Measurements from ENCODE around the gene PNO1.

The PNO1 gene

GRCh38 chr2:68119504-68119903, 38.2 kb upstream of the PNO1 start:
- Histone ChIP-seq H2BK120ac (ENCODE audit: low read depth, low read length) (no peak overlapping the region), H3K4me2 (ENCODE audit: low read length) (no peak overlapping the region), H3K36me3 (ENCODE audit: control insufficient read depth, insufficient read depth, low read length) (no peaks in the 10 kb centered on the region), H3K4me1 (ENCODE audit: control insufficient read depth, low read depth, low read length) (peaks cover 6% of the 10 kb centered on the region), H3K79me2 (ENCODE audit: control insufficient read depth, insufficient read depth, low read length) (no peaks in the 10 kb centered on the region), H3K79me1 (ENCODE audit: low read length) (no peaks in the 10 kb centered on the region), H3K56ac (ENCODE audit: low read length) (no peak overlapping the region), H4K8ac (ENCODE audit: low read depth, low read length) (no peak overlapping the region), H3K18ac (ENCODE audit: low read length) (no peak overlapping the region), H3K23ac (ENCODE audit: low read length) (no peak overlapping the region), H2AK5ac (ENCODE audit: low read length) (no peak overlapping the region), H3K4me3 (ENCODE audit: low read length) (no peak overlapping the region), H3K27ac (ENCODE audit: low read depth, low read length) (no peak overlapping the region), H2BK15ac (replicated peaks; ENCODE audit: low read depth) (no peak overlapping the region), H3K4ac (ENCODE audit: low read depth, low read length) (no peak overlapping the region), H3K9ac (ENCODE audit: low read length) (no peak overlapping the region), H2BK5ac (ENCODE audit: low read length) (no peak overlapping the region), H4K5ac (ENCODE audit: low read length) (no peak overlapping the region), H3K27me3 (ENCODE audit: insufficient read depth, low read length, poor library complexity) (no peaks in the 10 kb centered on the region)
- no CpG with 5 or more reads among the region's 5 CpGs for WGBS (ENCODE audit: extremely low coverage, insufficient coverage, low lambda C conversion rate)
- DNase-seq = peak; percentile 59

GRCh38 chr2:68121873-68122679, 35.6 kb upstream of the PNO1 start:
- WGBS (ENCODE audit: extremely low coverage, insufficient coverage, low lambda C conversion rate) = no CpG with 5 or more reads among the region's 16 CpGs

GRCh38 chr2:68122680-68122964, 35.1 kb upstream of the PNO1 start:
- DNase-seq = no peak
- H2AK5ac ChIP-seq (ENCODE audit: low read length) = no peak overlapping the region
- H3K27ac ChIP-seq (ENCODE audit: low read depth, low read length) = no peak overlapping the region
- no peak overlapping the region for H3K9ac ChIP-seq (ENCODE audit: low read length)
- no CpG with 5 or more reads among the region's 8 CpGs for WGBS (ENCODE audit: extremely low coverage, insufficient coverage, low lambda C conversion rate)
- H3K79me2 ChIP-seq (ENCODE audit: control insufficient read depth, insufficient read depth, low read length) = no peaks in the 10 kb centered on the region
- H3K36me3 ChIP-seq (ENCODE audit: control insufficient read depth, insufficient read depth, low read length) = no peaks in the 10 kb centered on the region
- no peak overlapping the region for H2BK120ac ChIP-seq (ENCODE audit: low read depth, low read length)
- H3K4me1 ChIP-seq (ENCODE audit: control insufficient read depth, low read depth, low read length) = peaks cover 10% of the 10 kb centered on the region
- H4K5ac ChIP-seq (ENCODE audit: low read length) = no peak overlapping the region
- no peak overlapping the region for H3K4me2 ChIP-seq (ENCODE audit: low read length)
- no peak overlapping the region for H3K23ac ChIP-seq (ENCODE audit: low read length)
- H3K4ac ChIP-seq (ENCODE audit: low read depth, low read length) = no peak overlapping the region
- no peak overlapping the region for H4K8ac ChIP-seq (ENCODE audit: low read depth, low read length)
- no peak overlapping the region for H2BK5ac ChIP-seq (ENCODE audit: low read length)
- no peaks in the 10 kb centered on the region for H3K27me3 ChIP-seq (ENCODE audit: insufficient read depth, low read length, poor library complexity)
- no peak overlapping the region for H3K56ac ChIP-seq (ENCODE audit: low read length)
- H3K18ac ChIP-seq (ENCODE audit: low read length) = no peak overlapping the region
- no peaks in the 10 kb centered on the region for H3K79me1 ChIP-seq (ENCODE audit: low read length)
- no peak overlapping the region for H2BK15ac ChIP-seq (replicated peaks; ENCODE audit: low read depth)
- no peak overlapping the region for H3K4me3 ChIP-seq (ENCODE audit: low read length)

More at GRCh38 chr2:68121873-68122679, 35.6 kb upstream of the PNO1 start:
- H3K79me1 ChIP-seq (ENCODE audit: low read length) = no peaks in the 10 kb centered on the region
- H3K36me3 ChIP-seq (ENCODE audit: control insufficient read depth, insufficient read depth, low read length) = no peaks in the 10 kb centered on the region
- H2AK5ac ChIP-seq (ENCODE audit: low read length) = no peak overlapping the region
- no peak overlapping the region for H4K5ac ChIP-seq (ENCODE audit: low read length)
- H4K8ac ChIP-seq (ENCODE audit: low read depth, low read length) = no peak overlapping the region
- no peak overlapping the region for H3K4me3 ChIP-seq (ENCODE audit: low read length)
- H2BK15ac ChIP-seq (replicated peaks; ENCODE audit: low read depth) = no peak overlapping the region
- H3K4ac ChIP-seq (ENCODE audit: low read depth, low read length) = no peak overlapping the region
- H3K27ac ChIP-seq (ENCODE audit: low read depth, low read length) = no peak overlapping the region
- H2BK5ac ChIP-seq (ENCODE audit: low read length) = no peak overlapping the region
- no peak overlapping the region for H3K4me2 ChIP-seq (ENCODE audit: low read length)
- no peak overlapping the region for H3K56ac ChIP-seq (ENCODE audit: low read length)
- H3K4me1 ChIP-seq (ENCODE audit: control insufficient read depth, low read depth, low read length) = peaks cover 10% of the 10 kb centered on the region
- peak; percentile 89 for DNase-seq
- H2BK120ac ChIP-seq (ENCODE audit: low read depth, low read length) = no peak overlapping the region
- H3K79me2 ChIP-seq (ENCODE audit: control insufficient read depth, insufficient read depth, low read length) = no peaks in the 10 kb centered on the region
- no peaks in the 10 kb centered on the region for H3K27me3 ChIP-seq (ENCODE audit: insufficient read depth, low read length, poor library complexity)
- no peak overlapping the region for H3K18ac ChIP-seq (ENCODE audit: low read length)
- no peak overlapping the region for H3K23ac ChIP-seq (ENCODE audit: low read length)
- no peak overlapping the region for H3K9ac ChIP-seq (ENCODE audit: low read length)

GRCh38 chr2:68124321-68124720, 33.4 kb upstream of the PNO1 start:
- Histone ChIP-seq H3K4ac (ENCODE audit: low read depth, low read length) (no peak overlapping the region), H3K27ac (ENCODE audit: low read depth, low read length) (no peak overlapping the region), H3K4me2 (ENCODE audit: low read length) (no peak overlapping the region), H2BK120ac (ENCODE audit: low read depth, low read length) (no peak overlapping the region), H3K4me1 (ENCODE audit: control insufficient read depth, low read depth, low read length) (peaks cover 10% of the 10 kb centered on the region), H3K23ac (ENCODE audit: low read length) (no peak overlapping the region), H3K9ac (ENCODE audit: low read length) (no peak overlapping the region), H3K36me3 (ENCODE audit: control insufficient read depth, insufficient read depth, low read length) (no peaks in the 10 kb centered on the region), H4K5ac (ENCODE audit: low read length) (no peak overlapping the region), H3K79me1 (ENCODE audit: low read length) (no peaks in the 10 kb centered on the region), H3K79me2 (ENCODE audit: control insufficient read depth, insufficient read depth, low read length) (no peaks in the 10 kb centered on the region), H3K4me3 (ENCODE audit: low read length) (no peak overlapping the region), H2BK5ac (ENCODE audit: low read length) (no peak overlapping the region), H2AK5ac (ENCODE audit: low read length) (no peak overlapping the region), H2BK15ac (replicated peaks; ENCODE audit: low read depth) (no peak overlapping the region), H3K18ac (ENCODE audit: low read length) (no peak overlapping the region), H3K27me3 (ENCODE audit: insufficient read depth, low read length, poor library complexity) (no peaks in the 10 kb centered on the region), H3K56ac (ENCODE audit: low read length) (no peak overlapping the region), H4K8ac (ENCODE audit: low read depth, low read length) (no peak overlapping the region)
- no peak for DNase-seq
- no CpG with 5 or more reads among the region's 2 CpGs for WGBS (ENCODE audit: extremely low coverage, insufficient coverage, low lambda C conversion rate)

- Histone ChIP-seq H4K8ac (ENCODE audit: low read depth, low read length) (no peak overlapping the region), H4K5ac (ENCODE audit: low read length) (no peak overlapping the region), H3K79me1 (ENCODE audit: low read length) (no peaks in the 10 kb centered on the region), H3K79me2 (ENCODE audit: control insufficient read depth, insufficient read depth, low read length) (no peaks in the 10 kb centered on the region), H3K27ac (ENCODE audit: low read depth, low read length) (no peak overlapping the region), H3K4me1 (ENCODE audit: control insufficient read depth, low read depth, low read length) (peaks cover 7% of the 10 kb centered on the region), H2BK15ac (replicated peaks; ENCODE audit: low read depth) (no peak overlapping the region), H3K56ac (ENCODE audit: low read length) (no peak overlapping the region), H3K18ac (ENCODE audit: low read length) (no peak overlapping the region), H3K9ac (ENCODE audit: low read length) (no peak overlapping the region), H3K27me3 (ENCODE audit: insufficient read depth, low read length, poor library complexity) (no peaks in the 10 kb centered on the region), H3K4ac (ENCODE audit: low read depth, low read length) (no peak overlapping the region), H3K4me2 (ENCODE audit: low read length) (no peak overlapping the region), H3K4me3 (ENCODE audit: low read length) (no peak overlapping the region), H3K36me3 (ENCODE audit: control insufficient read depth, insufficient read depth, low read length) (no peaks in the 10 kb centered on the region), H2BK5ac (ENCODE audit: low read length) (no peak overlapping the region), H2AK5ac (ENCODE audit: low read length) (no peak overlapping the region), H3K23ac (ENCODE audit: low read length) (no peak overlapping the region), H2BK120ac (ENCODE audit: low read depth, low read length) (no peak overlapping the region)
- WGBS (ENCODE audit: extremely low coverage, insufficient coverage, low lambda C conversion rate) = no CpG with 5 or more reads among the region's 5 CpGs
- DNase-seq = no peak
These were observed 31.9 kb upstream of the PNO1 start for GRCh38 chr2:68125821-68126220.

GRCh38 chr2:68126561-68126960, 31.1 kb upstream of the PNO1 start:
- H3K79me1 ChIP-seq (ENCODE audit: low read length) = no peaks in the 10 kb centered on the region

More at GRCh38 chr2:68126561-68126960, 31.1 kb upstream of the PNO1 start:
- Histone ChIP-seq H4K5ac (ENCODE audit: low read length) (no peak overlapping the region), H3K4me1 (ENCODE audit: control insufficient read depth, low read depth, low read length) (peaks cover 4% of the 10 kb centered on the region), H2BK15ac (replicated peaks; ENCODE audit: low read depth) (no peak overlapping the region), H3K27ac (ENCODE audit: low read depth, low read length) (no peak overlapping the region), H3K4me2 (ENCODE audit: low read length) (no peak overlapping the region), H3K18ac (ENCODE audit: low read length) (no peak overlapping the region), H3K36me3 (ENCODE audit: control insufficient read depth, insufficient read depth, low read length) (no peaks in the 10 kb centered on the region), H3K9ac (ENCODE audit: low read length) (no peak overlapping the region), H3K27me3 (ENCODE audit: insufficient read depth, low read length, poor library complexity) (no peaks in the 10 kb centered on the region), H3K4me3 (ENCODE audit: low read length) (no peak overlapping the region), H3K56ac (ENCODE audit: low read length) (no peak overlapping the region), H2BK5ac (ENCODE audit: low read length) (no peak overlapping the region), H2BK120ac (ENCODE audit: low read depth, low read length) (no peak overlapping the region), H3K23ac (ENCODE audit: low read length) (no peak overlapping the region), H2AK5ac (ENCODE audit: low read length) (no peak overlapping the region), H4K8ac (ENCODE audit: low read depth, low read length) (no peak overlapping the region), H3K4ac (ENCODE audit: low read depth, low read length) (no peak overlapping the region), H3K79me2 (ENCODE audit: control insufficient read depth, insufficient read depth, low read length) (no peaks in the 10 kb centered on the region)
- no CpG with 5 or more reads among the region's 2 CpGs for WGBS (ENCODE audit: extremely low coverage, insufficient coverage, low lambda C conversion rate)
- DNase-seq = no peak
